Epidermal melanocyte (primary cell): ENCODE results near the gene RNF112.

Source experiments
- DNase-seq: peaks from one replicate; pipeline ENCODE4 v3.0.0; 2011; ENCODE audit warnings: low spot score; ENCODE audit not compliant: insufficient read length

The RNF112 gene

GRCh38 chr17:19388791-19389785 is 21.9 kb upstream of the RNF112 start:
- DNase-seq: no peak

- DNase-seq: no peak
Observed at GRCh38 chr17:19390951-19391350, 20.1 kb upstream of the RNF112 start.

- DNase-seq: no peak
Observed at GRCh38 chr17:19391432-19391831, 19.6 kb upstream of the RNF112 start.

- DNase-seq: no peak
Observed at GRCh38 chr17:19392303-19392702, 18.7 kb upstream of the RNF112 start.

- DNase-seq: no peak
Observed at GRCh38 chr17:19397556-19398041, 13.4 kb upstream of the RNF112 start.

GRCh38 chr17:19398301-19399181 is 12.5 kb upstream of the RNF112 start:
- no peak for DNase-seq

- DNase-seq: no peak
Observed at GRCh38 chr17:19399750-19400450, 11.1 kb upstream of the RNF112 start.

GRCh38 chr17:19401321-19402010 is 9.6 kb upstream of the RNF112 start:
- no peak for DNase-seq

- DNase-seq: no peak
Observed at GRCh38 chr17:19402171-19402570, 8.9 kb upstream of the RNF112 start.

- DNase-seq: no peak
Observed at GRCh38 chr17:19403021-19403420, 8.0 kb upstream of the RNF112 start.

- no peak for DNase-seq
Observed at GRCh38 chr17:19404264-19404663, 6.8 kb upstream of the RNF112 start.

GRCh38 chr17:19405114-19405513 is 5.9 kb upstream of the RNF112 start:
- no peak for DNase-seq

- no peak for DNase-seq
Observed at GRCh38 chr17:19407601-19408345, 3.3 kb upstream of the RNF112 start.

GRCh38 chr17:19408346-19408710 is 2.7 kb upstream of the RNF112 start:
- DNase-seq: no peak

- DNase-seq: no peak
Observed at GRCh38 chr17:19409066-19409465, 2.0 kb upstream of the RNF112 start.

GRCh38 chr17:19409509-19409908 is 1.5 kb upstream of the RNF112 start:
- no peak for DNase-seq

- DNase-seq: no peak
Observed at GRCh38 chr17:19410091-19410490, 941 bp upstream of the RNF112 start.

GRCh38 chr17:19411631-19412030 is 599 bp downstream of the RNF112 start:
- no peak for DNase-seq

GRCh38 chr17:19412510-19412909 is 1.5 kb downstream of the RNF112 start:
- DNase-seq: no peak

GRCh38 chr17:19412984-19413383 is 2.0 kb downstream of the RNF112 start:
- DNase-seq: no peak
